Prostate gland (tissue), 2 donors: ENCODE measurements around the gene DEAF1.

Experiments used
- CTCF ChIP-seq, 4 experiments: fragments of 200-600 bp in 2 of 4; fragments of 450-650 bp in 2 of 4; sonication (generic) in 2 of 4; IDR thresholded peaks; 1 replicate in 3 of 4; 2 replicates in 1 of 4; pipeline ENCODE4 v1.5.1; 2016 to 2019; ENCODE audit warnings: antibody characterized with exemption in 4 of 4, mild to moderate bottlenecking in 2 of 4, moderate library complexity in 2 of 4
- POLR2A ChIP-seq: fragments of 450-650 bp; IDR thresholded peaks from one replicate; pipeline ENCODE4 v1.6.1; 2016; ENCODE audit warnings: antibody characterized with exemption, mild to moderate bottlenecking
- POLR2AphosphoS5 ChIP-seq: sonication (generic); formaldehyde crosslinking; IDR thresholded peaks from one replicate; pipeline ENCODE4 v1.6.1; 2017; ENCODE audit warnings: antibody characterized with exemption

GRCh38 chr11:643849-644738 lies 50.9 kb downstream of the DEAF1 start:
- TF ChIP-seq CTCF (IDR thresholded peaks at IDR 0.05) (no peak), POLR2A (no peak), POLR2AphosphoS5 (no peak)
